ENCODE measurements around the gene C20orf202.

Gene C20orf202

DNA sequence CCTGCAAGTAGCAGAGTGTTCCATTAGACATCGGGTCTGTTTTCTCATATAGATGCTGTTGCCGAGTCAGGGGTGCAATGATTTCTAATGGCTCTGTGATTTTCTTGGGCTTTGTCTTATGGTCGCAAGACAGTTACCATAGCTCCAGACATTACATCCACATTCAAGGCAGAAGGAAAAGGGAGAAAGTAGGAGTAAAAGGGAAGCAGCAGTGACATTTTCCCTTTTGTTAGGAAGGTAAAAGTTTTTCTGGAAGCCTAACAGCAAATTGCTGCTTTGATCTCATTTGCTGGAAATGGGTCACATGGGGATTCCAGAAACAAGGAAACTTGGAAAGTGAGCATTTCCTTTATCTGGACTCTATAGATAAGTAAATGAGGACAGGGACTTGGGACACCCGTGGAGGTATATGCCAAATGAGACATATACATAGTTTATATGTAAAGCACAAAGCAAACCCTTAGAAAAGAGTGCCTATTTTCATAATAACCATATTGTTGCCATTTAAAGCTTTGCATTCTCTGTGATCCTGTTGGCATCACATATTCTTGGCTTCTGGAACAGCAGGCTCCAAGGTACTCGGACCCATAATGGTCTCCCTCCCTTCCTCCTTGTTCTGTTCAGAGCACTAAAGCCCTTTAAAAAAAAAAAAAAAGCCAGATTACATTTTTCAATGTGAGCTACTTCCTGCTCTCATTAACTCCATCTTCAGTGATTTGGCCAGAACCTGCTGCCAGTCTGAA lies at the start of gene C20orf202:
TSS of gene C20orf202 (plus strand) at position 693 of the 743 bp plus-strand sequence. CDS start 132 bp downstream, outside the sequence.
- no peaks in the 10 kb centered on the region for H3K79me2 ChIP-seq (ENCODE audit: control insufficient read depth, insufficient read depth, low read length, unreplicated experiment)
- H3K4me1 ChIP-seq (ENCODE audit: control insufficient read depth, insufficient read depth, low read length, unreplicated experiment): no peaks in the 10 kb centered on the region
- no peaks in the 10 kb centered on the region for H3K36me3 ChIP-seq (ENCODE audit: insufficient read depth, low read length)
- peaks cover 6% of the 10 kb centered on the region for H3K27me3 ChIP-seq (ENCODE audit: insufficient read depth, low read length)
- no peak within 1 kb of the TSS for H2AFZ ChIP-seq (ENCODE audit: low read length, unreplicated experiment)
- no peak within 1 kb of the TSS for H3K27ac ChIP-seq (ENCODE audit: low read depth, low read length)
- H3K4me3 ChIP-seq (ENCODE audit: low read depth, low read length): no peak within 1 kb of the TSS

- Histone ChIP-seq H3K79me2 (ENCODE audit: control insufficient read depth, insufficient read depth, low read length, unreplicated experiment) (peaks cover 14% of the 10 kb centered on the region), H3K27me3 (ENCODE audit: insufficient read depth, low read length) (no peaks in the 10 kb centered on the region), H2AFZ (ENCODE audit: low read length, unreplicated experiment) (no peak overlapping the region), H3K36me3 (ENCODE audit: insufficient read depth, low read length) (peaks cover 55% of the 10 kb centered on the region), H3K4me1 (ENCODE audit: control insufficient read depth, insufficient read depth, low read length, unreplicated experiment) (peaks cover 4% of the 10 kb centered on the region), H3K4me3 (ENCODE audit: low read depth, low read length) (no peak overlapping the region), H3K27ac (ENCODE audit: low read depth, low read length) (no peak overlapping the region)
Measured at GRCh38 chr20:1154226-1154625, 49.0 kb upstream of the C20orf202 start.

DNA sequence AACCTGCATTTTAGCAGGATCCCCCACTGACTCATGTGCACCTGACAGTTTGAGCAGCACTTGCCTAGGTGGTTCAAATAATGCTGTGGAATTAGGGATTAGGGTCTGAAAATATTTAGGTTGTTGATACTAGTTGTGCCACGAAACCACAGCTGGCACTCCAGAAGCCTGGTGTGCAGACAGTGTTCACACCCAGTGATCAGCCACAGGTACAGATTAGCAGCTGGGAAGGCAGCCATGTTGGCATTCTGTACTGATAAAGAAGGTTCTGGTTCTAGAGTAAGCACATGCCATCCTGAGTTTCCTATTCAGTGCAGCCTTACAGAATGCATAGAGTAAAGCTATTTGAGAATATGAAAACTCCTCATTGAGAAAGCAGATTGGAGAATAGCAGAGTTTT lies 48.6 kb upstream of the C20orf202 start:
- H3K27ac ChIP-seq (ENCODE audit: low read depth, low read length): no peak overlapping the region
- H3K27me3 ChIP-seq (ENCODE audit: insufficient read depth, low read length): no peaks in the 10 kb centered on the region
- H3K4me3 ChIP-seq (ENCODE audit: low read depth, low read length): no peak overlapping the region
- H3K4me1 ChIP-seq (ENCODE audit: control insufficient read depth, insufficient read depth, low read length, unreplicated experiment): peaks cover 4% of the 10 kb centered on the region
- H3K36me3 ChIP-seq (ENCODE audit: insufficient read depth, low read length): peaks cover 50% of the 10 kb centered on the region
- peaks cover 14% of the 10 kb centered on the region for H3K79me2 ChIP-seq (ENCODE audit: control insufficient read depth, insufficient read depth, low read length, unreplicated experiment)
- H2AFZ ChIP-seq (ENCODE audit: low read length, unreplicated experiment): no peak overlapping the region

GRCh38 chr20:1155342-1155741 lies 47.9 kb upstream of the C20orf202 start:
- Histone ChIP-seq H3K27ac (ENCODE audit: low read depth, low read length) (no peak overlapping the region), H3K4me3 (ENCODE audit: low read depth, low read length) (no peak overlapping the region), H3K79me2 (ENCODE audit: control insufficient read depth, insufficient read depth, low read length, unreplicated experiment) (peaks cover 14% of the 10 kb centered on the region), H2AFZ (ENCODE audit: low read length, unreplicated experiment) (no peak overlapping the region), H3K36me3 (ENCODE audit: insufficient read depth, low read length) (peaks cover 50% of the 10 kb centered on the region), H3K4me1 (ENCODE audit: control insufficient read depth, insufficient read depth, low read length, unreplicated experiment) (peaks cover under 1% of the 10 kb centered on the region), H3K27me3 (ENCODE audit: insufficient read depth, low read length) (no peaks in the 10 kb centered on the region)

DNA sequence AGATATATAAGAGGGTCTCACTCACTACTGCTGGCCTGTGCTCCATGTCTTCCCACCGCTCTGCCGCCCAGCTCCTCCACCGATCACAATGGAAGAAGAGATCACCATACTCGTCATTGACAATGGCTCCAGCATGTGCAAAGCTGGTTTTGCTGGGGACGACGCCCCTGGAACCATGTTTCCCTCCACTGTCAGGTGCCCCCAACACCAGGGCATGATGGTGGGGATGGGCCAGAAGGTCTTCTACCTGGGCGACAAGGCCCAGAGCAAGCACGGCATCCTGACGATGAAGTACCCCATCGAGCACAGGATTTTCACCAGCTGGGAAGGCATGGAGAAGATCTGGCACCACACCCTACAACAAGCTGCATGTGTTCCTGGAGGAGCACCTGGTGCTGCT lies 42.8 kb upstream of the C20orf202 start:
- Histone ChIP-seq H3K4me1 (ENCODE audit: control insufficient read depth, insufficient read depth, low read length, unreplicated experiment) (no peaks in the 10 kb centered on the region), H3K27me3 (ENCODE audit: insufficient read depth, low read length) (no peaks in the 10 kb centered on the region), H3K4me3 (ENCODE audit: low read depth, low read length) (no peak overlapping the region), H2AFZ (ENCODE audit: low read length, unreplicated experiment) (no peak overlapping the region), H3K36me3 (ENCODE audit: insufficient read depth, low read length) (peaks cover 20% of the 10 kb centered on the region), H3K27ac (ENCODE audit: low read depth, low read length) (no peak overlapping the region), H3K79me2 (ENCODE audit: control insufficient read depth, insufficient read depth, low read length, unreplicated experiment) (no peaks in the 10 kb centered on the region)

DNA sequence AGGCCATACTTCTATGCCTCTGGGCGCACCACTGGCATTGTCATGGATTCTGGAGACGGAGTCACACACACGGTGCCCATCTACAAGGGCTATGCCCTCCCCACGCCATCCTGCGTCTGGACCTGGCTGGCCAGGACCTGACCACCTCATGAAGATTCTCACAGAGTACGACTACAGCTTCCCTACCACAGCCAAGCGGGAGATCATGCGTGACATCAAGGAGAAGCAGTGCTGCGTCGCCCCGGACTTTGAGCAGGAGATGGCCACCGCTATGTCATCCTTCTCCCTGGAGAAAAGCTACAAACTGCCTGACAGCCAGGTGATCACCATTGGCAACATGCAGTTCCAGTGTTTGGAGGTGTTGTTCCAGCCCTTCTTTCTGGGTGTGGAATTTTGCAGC lies 42.3 kb upstream of the C20orf202 start:
- Histone ChIP-seq H3K4me3 (ENCODE audit: low read depth, low read length) (no peak overlapping the region), H3K4me1 (ENCODE audit: control insufficient read depth, insufficient read depth, low read length, unreplicated experiment) (no peaks in the 10 kb centered on the region), H3K36me3 (ENCODE audit: insufficient read depth, low read length) (peaks cover 21% of the 10 kb centered on the region), H3K27ac (ENCODE audit: low read depth, low read length) (no peak overlapping the region), H3K79me2 (ENCODE audit: control insufficient read depth, insufficient read depth, low read length, unreplicated experiment) (no peaks in the 10 kb centered on the region), H2AFZ (ENCODE audit: low read length, unreplicated experiment) (no peak overlapping the region), H3K27me3 (ENCODE audit: insufficient read depth, low read length) (no peaks in the 10 kb centered on the region)

- no peaks in the 10 kb centered on the region for H3K27me3 ChIP-seq (ENCODE audit: insufficient read depth, low read length)
- H3K4me3 ChIP-seq (ENCODE audit: low read depth, low read length): no peak overlapping the region
- H3K36me3 ChIP-seq (ENCODE audit: insufficient read depth, low read length): peaks cover 29% of the 10 kb centered on the region
- H2AFZ ChIP-seq (ENCODE audit: low read length, unreplicated experiment): no peak overlapping the region
- no peak overlapping the region for H3K27ac ChIP-seq (ENCODE audit: low read depth, low read length)
- H3K79me2 ChIP-seq (ENCODE audit: control insufficient read depth, insufficient read depth, low read length, unreplicated experiment): no peaks in the 10 kb centered on the region
- no peaks in the 10 kb centered on the region for H3K4me1 ChIP-seq (ENCODE audit: control insufficient read depth, insufficient read depth, low read length, unreplicated experiment)
Measured at GRCh38 chr20:1163105-1163504, 40.1 kb upstream of the C20orf202 start.

DNA sequence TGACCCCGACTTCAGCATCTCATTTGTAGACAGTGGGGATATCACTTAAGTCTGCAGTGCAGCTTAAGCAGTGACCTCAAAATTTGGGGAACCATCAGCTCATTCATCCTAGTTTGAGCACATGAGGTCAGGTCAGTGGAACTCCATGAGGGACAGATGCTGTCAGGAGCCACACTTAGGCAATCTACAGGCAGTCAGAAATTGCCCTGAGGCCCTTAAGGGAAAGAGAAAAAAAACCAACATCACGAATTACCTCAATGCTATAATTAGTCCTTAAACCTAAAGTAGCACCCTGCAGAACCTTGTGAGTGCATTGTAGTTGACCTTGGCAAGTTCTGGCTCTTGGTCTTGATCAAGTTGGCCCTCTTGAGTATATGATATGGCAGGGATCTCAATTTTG lies 39.6 kb upstream of the C20orf202 start:
- Histone ChIP-seq H3K27me3 (ENCODE audit: insufficient read depth, low read length) (no peaks in the 10 kb centered on the region), H3K4me3 (ENCODE audit: low read depth, low read length) (no peak overlapping the region), H2AFZ (ENCODE audit: low read length, unreplicated experiment) (no peak overlapping the region), H3K27ac (ENCODE audit: low read depth, low read length) (no peak overlapping the region), H3K4me1 (ENCODE audit: control insufficient read depth, insufficient read depth, low read length, unreplicated experiment) (no peaks in the 10 kb centered on the region), H3K79me2 (ENCODE audit: control insufficient read depth, insufficient read depth, low read length, unreplicated experiment) (no peaks in the 10 kb centered on the region), H3K36me3 (ENCODE audit: insufficient read depth, low read length) (peaks cover 29% of the 10 kb centered on the region)

DNA sequence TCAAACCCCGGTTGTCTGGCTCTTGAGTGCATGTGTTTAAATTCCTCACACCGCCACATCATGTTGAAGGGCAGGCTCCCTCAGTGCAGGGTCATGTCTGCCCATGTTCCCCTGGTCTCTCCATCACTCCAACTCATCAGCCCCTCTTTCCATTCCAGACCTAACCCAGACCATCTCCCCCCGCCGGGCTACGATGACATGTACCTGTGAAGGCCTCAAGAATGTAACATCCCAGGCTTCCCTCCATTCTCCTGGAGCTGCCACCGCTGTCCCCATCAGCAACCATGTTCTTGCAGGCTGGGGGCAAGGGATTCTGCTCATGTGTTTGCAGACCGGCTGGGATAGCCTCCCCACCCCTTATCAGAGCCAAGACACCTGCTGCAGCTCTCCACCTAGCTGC lies 38.4 kb upstream of the C20orf202 start:
- H2AFZ ChIP-seq (ENCODE audit: low read length, unreplicated experiment): no peak overlapping the region
- H3K27ac ChIP-seq (ENCODE audit: low read depth, low read length): no peak overlapping the region
- no peaks in the 10 kb centered on the region for H3K27me3 ChIP-seq (ENCODE audit: insufficient read depth, low read length)
- H3K4me3 ChIP-seq (ENCODE audit: low read depth, low read length): no peak overlapping the region
- H3K36me3 ChIP-seq (ENCODE audit: insufficient read depth, low read length): peaks cover 29% of the 10 kb centered on the region
- H3K79me2 ChIP-seq (ENCODE audit: control insufficient read depth, insufficient read depth, low read length, unreplicated experiment): no peaks in the 10 kb centered on the region
- H3K4me1 ChIP-seq (ENCODE audit: control insufficient read depth, insufficient read depth, low read length, unreplicated experiment): no peaks in the 10 kb centered on the region

DNA sequence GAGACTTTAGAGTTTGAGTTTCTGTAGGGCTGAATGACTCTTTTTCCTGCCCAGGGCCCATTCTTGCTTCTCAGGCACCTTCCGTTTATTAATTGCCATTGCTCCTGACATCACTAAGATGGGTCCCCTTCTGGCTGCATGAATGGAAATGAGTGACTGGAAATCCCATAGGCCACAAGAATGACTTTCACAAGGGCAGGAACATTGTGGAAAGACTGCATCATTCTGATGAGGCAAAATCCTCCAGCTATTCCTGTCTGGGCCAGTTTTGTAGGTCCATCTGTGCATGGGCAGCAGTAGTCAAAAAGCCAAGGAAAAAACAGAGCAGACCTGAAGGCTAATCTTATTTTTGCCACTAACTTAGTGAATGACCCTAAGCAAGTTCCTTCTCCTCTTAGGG lies 37.7 kb upstream of the C20orf202 start:
- peaks cover 28% of the 10 kb centered on the region for H3K36me3 ChIP-seq (ENCODE audit: insufficient read depth, low read length)
- no peak overlapping the region for H3K4me3 ChIP-seq (ENCODE audit: low read depth, low read length)
- no peaks in the 10 kb centered on the region for H3K79me2 ChIP-seq (ENCODE audit: control insufficient read depth, insufficient read depth, low read length, unreplicated experiment)
- no peak overlapping the region for H3K27ac ChIP-seq (ENCODE audit: low read depth, low read length)
- no peaks in the 10 kb centered on the region for H3K4me1 ChIP-seq (ENCODE audit: control insufficient read depth, insufficient read depth, low read length, unreplicated experiment)
- no peak overlapping the region for H2AFZ ChIP-seq (ENCODE audit: low read length, unreplicated experiment)
- no peaks in the 10 kb centered on the region for H3K27me3 ChIP-seq (ENCODE audit: insufficient read depth, low read length)

GRCh38 chr20:1165941-1166340 lies 37.3 kb upstream of the C20orf202 start:
- Histone ChIP-seq H3K79me2 (ENCODE audit: control insufficient read depth, insufficient read depth, low read length, unreplicated experiment) (no peaks in the 10 kb centered on the region), H2AFZ (ENCODE audit: low read length, unreplicated experiment) (no peak overlapping the region), H3K27me3 (ENCODE audit: insufficient read depth, low read length) (no peaks in the 10 kb centered on the region), H3K4me1 (ENCODE audit: control insufficient read depth, insufficient read depth, low read length, unreplicated experiment) (no peaks in the 10 kb centered on the region), H3K27ac (ENCODE audit: low read depth, low read length) (no peak overlapping the region), H3K4me3 (ENCODE audit: low read depth, low read length) (no peak overlapping the region), H3K36me3 (ENCODE audit: insufficient read depth, low read length) (peaks cover 24% of the 10 kb centered on the region)
